HG03457 (cell line): ENCODE measurements around the gene MACROD2.
"Not testable (repeated sequence)": the region's sequence is repeated elsewhere in the genome, so short reads cannot be mapped to it uniquely, and the experiment has no call there.

Experiments
- ATAC-seq: cut with Tn5 transposase; IDR thresholded peaks from one replicate; pipeline ENCODE4 v1.9.1; 2021; ENCODE audit warnings: moderate number of reproducible peaks; ENCODE audit not compliant: unreplicated experiment

Gene MACROD2

DNA sequence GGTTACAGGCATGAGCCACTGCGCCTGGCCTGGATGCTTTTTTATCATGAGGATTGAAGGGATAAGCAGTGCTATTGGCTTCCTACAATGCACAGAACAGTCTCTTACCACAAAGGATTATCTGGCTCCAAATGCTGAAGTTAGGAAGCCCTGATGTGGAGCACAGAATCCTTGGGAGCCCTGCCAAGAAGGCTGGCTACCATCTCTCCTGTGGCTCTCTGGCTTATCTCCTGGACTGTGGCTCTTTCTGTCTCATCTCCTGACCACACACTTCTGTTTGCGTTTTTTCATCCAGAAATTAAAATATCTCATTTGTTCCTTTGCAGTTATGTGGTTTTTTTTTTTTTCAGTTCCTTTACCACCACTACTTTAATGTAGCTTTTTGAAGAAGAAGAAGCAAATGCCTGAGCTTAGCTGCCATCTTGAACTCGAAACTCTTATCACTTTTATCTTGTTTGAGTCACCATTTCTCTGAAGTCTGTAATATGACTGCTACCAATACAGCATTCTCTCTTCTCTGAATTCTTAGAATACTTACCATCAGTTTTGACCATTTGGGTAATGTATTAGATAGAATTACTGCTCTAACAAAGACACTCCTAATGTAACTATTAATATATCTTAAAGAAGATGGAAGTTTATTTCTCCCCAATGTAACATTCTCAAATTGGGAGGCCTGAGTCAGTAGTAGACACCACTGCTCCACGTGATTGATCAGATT lies 1533.2 kb downstream of the MACROD2 start:
- ATAC-seq = no peak

GRCh38 chr20:15535863-15536262 lies 1540.5 kb downstream of the MACROD2 start:
- ATAC-seq = no peak

- ATAC-seq = not testable (repeated sequence)
Observed at GRCh38 chr20:15537200-15537599, 1541.9 kb downstream of the MACROD2 start.

DNA sequence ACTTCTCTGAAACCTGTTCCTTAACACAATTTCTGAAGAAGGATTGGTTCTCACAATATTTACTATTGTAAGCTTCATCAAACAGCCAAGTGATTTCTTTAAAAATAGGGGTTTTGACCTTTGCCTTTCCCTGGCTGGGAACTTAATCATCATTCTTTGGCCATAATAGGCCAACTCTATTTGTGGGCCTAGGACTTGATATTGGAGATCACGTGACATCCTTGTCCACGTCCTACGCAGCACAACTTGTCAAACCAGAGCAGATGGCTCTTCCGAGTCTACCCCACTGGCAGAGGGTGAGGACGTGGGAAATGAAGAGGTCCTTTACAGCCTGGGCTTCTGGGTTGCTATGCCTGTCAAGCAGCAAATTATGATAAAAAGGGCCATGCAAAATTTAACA lies 1547.3 kb downstream of the MACROD2 start:
- ATAC-seq = no peak

DNA sequence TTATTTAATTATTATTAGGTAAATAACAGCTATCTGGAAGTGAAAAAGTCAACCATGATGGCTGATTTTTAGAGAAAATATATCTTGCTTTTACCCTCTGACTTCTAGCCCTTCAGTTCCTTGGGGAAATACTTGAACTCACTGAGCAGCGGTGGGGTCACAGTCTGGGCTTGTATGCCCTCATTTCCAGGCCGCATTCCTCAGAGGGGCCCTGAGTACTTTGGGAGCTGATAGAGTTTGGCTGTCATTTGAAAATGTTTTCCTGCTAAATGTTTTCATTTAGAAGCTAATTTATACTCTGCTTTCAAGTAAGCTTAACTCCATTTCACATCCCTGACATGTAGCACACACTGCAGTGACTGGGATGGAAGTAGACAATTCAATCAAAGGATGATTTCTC lies 1549.4 kb downstream of the MACROD2 start:
- no peak for ATAC-seq

GRCh38 chr20:15546525-15547023 lies 1551.3 kb downstream of the MACROD2 start:
- ATAC-seq = no peak

DNA sequence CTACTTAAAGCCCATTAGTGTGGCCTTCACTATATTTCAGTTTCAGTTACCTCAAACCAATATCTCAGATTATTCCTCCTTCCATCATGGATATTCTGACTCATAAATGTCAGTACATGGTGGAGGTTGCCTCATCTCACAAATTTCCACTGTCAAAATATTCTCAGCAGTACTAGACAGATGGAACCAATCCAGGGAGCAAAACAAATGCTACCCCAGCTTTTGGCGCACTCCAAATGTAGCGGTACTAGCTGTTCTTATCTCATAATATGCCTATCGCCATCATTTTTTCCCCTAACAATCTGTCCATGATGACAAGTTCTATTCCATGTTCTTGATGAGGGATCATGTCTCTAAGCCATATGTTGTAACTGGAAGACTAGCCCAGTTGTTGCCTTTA lies 1551.8 kb downstream of the MACROD2 start:
- ATAC-seq = no peak

- no peak for ATAC-seq
Observed at GRCh38 chr20:15550116-15550870, 1555.0 kb downstream of the MACROD2 start.

DNA sequence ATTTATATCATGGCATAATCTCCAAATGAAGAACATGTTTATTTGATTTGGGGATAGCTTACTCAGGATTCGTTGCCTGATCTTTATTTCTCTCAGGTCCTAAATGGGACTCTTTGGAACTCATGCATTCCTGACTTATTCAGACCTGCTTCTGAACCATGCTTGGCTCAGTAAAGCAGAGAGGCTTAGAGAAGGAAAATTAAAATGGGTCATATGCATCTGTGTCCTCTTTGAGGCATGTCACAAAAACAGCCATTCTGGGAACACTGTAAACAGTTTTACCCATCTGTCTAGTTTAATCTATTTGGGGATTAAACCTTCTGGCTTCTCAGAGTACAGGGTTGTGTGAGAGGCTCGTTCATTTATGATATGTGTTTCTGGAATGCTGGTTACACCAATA lies 1560.6 kb downstream of the MACROD2 start:
- no peak for ATAC-seq

GRCh38 chr20:15556869-15557268 lies 1561.6 kb downstream of the MACROD2 start:
- ATAC-seq = no peak

- ATAC-seq = no peak
Observed at GRCh38 chr20:15561070-15561569, 1565.8 kb downstream of the MACROD2 start.

DNA sequence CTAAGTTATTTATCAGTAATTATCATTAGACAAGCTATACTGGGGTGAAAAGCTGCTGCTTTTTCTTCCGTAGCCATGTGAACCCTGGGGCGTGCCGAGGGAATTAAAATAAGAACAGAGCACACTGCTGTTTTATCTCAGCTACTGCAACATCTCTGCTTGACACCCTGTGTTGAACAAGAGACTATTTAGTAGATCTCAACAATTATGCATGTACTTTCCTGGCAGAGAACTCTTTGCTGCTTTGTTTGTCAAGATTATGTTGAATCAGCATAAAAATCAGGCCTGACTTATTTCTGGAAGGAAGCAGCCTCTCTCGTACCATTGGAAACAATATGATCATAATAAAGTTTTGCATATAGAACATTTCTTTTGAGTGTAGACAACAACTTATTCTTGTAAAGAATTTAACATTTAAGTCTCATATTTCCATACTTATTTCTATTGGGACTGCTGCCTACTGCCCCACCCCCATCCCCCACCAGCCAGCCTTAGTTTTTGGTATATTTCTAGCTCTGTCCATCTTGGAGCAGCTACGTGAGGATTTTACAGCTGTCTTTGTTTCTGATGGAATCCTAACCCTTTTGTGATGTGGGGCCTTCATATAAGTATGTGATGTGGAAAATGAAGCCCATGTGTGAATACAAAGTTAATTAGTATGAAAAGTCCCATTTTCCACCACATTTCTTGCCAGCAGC lies 1566.5 kb downstream of the MACROD2 start:
- ATAC-seq = no peak

DNA sequence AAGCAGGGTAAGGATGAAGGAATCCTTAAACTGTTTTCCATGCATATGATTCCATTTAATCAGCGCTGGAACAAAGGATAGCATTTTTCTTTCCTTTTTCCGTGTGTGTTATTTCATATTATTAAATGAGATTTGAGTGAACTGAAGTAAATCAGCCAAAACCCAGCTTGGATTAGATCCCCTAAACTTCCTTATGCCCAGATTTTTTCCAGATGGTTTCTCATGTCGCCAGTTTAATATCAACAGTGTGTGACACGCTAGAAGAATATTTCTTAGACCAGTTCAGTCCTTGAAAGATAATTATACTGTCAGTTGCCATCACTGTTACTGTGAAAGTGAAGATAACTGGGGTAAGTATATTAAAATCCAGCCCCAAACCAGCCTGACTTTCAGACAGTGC lies 1568.5 kb downstream of the MACROD2 start:
- no peak for ATAC-seq

GRCh38 chr20:15564981-15565380 lies 1569.7 kb downstream of the MACROD2 start:
- ATAC-seq = no peak

DNA sequence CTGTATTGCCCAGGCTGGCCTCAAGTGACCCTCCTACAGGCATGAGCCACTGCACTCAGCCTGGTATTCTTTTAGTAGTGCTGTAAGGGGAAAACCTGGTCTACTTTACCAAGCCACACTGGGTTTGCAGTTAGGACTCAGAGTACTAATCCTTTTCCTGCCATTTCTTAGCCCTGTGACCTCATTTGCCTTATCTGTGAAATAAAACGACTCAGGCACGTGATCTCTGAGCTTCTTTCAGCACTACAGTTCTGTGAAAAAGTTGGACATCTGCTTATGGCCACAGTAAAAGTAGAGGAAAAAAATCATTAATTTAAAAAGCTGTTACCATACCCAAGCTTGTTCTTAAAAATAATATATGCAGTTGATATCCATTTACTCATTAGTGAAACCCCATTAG lies 1570.5 kb downstream of the MACROD2 start:
- no peak for ATAC-seq

DNA sequence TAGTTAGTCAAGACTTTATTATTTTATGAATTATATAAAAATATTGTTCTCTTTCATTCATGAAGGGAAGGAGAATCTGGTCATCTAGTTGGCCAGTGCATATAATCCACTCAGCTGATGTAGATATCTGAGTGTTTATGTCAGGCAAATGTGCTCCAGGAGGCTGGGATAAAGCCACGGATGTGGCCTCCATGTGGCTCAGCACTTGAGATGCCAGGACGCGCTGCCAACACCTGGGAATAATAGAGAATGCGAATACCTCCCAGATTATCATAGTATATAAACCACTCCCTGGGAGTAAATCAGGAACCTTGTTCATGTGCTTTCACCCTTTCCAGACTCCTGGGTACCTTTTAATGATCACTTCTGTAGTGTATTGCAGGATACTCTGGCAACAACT lies 1571.9 kb downstream of the MACROD2 start:
- ATAC-seq = no peak

DNA sequence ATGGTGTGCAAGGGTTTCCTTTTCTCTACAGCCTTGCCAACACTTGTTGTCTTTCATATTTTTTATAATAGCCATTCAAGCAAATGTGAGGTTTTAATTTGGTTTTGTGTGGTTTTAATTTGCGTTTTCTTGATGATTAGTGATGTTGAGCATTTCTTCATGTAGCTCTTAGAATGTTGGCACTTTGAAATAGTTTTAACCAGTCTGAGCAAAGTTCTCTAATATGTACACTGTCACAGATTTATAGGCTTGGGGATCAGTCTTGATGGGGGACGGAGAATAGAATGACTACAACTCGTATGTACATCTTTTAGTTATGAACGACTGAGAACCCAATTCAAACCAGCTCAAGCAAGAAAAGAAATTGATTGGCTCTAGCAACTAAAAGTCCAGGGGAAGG lies 1574.8 kb downstream of the MACROD2 start:
- ATAC-seq = no peak

GRCh38 chr20:15571056-15571455 lies 1575.7 kb downstream of the MACROD2 start:
- ATAC-seq = no peak

GRCh38 chr20:15575255-15575654 lies 1579.9 kb downstream of the MACROD2 start:
- ATAC-seq = no peak

DNA sequence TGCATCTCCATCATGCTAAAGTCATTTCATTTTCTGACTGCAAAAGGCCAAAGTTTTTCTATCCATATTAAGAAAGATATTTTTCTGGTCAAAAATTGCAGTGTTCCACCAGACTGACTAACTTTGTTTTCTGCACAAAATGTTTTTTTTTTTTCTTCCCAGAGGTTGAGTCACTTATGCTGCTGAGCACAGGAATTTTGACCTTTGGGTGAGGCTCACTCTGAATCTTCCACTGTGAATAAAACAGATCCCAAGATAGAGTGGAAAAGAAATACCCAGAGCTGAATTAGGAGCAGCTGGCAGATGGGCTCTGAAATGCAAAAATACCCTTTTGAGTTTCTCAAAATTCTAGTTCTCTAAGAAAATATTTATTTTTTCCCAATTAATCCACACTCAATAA lies 1581.1 kb downstream of the MACROD2 start:
- ATAC-seq = no peak

DNA sequence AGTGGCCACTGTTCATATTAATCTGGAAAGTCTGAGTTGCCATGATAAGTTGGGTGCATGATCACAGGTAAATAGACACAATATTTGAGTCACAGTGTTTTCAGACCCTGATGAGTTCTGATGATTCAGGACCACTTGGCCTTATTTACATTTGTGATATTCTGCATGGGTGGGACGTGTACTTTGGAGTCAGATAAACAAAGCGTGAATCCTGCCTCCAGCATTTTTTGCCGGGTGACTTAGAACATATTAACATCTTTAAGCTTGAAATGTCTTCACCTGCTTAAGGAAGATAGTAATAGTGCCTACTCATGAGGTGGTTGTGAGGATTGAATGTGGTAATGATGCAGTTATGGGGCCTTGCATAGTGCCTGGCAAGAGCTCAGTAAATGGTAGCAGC lies 1582.8 kb downstream of the MACROD2 start:
- no peak for ATAC-seq

DNA sequence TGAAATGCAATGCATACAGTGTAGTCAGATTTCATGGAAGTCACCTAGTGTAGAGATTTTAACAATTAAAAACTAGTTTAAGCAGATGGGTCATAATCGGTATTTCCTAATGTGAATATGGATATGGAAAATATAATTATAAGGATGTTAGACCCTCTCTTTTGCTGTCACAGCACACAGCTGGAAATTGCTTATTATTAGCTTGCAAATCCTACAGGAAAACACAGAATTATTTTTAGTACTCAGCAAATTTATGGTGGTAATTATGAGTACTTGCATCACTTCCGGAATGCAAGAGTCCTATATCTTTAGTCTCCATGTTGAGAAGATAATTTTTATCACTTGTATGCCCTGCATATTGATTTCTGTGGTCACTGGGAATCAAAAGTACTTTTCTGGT lies 1584.4 kb downstream of the MACROD2 start:
- ATAC-seq = no peak
